ENCODE results near the gene DDX3X.
"Not testable (repeated sequence)": the region's sequence is repeated elsewhere in the genome, so short reads cannot be mapped to it uniquely, and the experiment has no call there.

DDX3X gene

GRCh38 chrX:41333744-41334362 lies at the start of gene DDX3X:
TSS of gene DDX3X (plus strand) at chrX:41334162. CDS start at chrX:41334253, 91 bp downstream.
- DNase-seq (ENCODE audit: low read depth): peak; percentile 60
- peak within 1 kb of the TSS; percentile 82 for H3K4me3 ChIP-seq (ENCODE audit: low read depth, low read length)

GRCh38 chrX:41285928-41286327 lies 48.0 kb upstream of the DDX3X start:
- not testable (repeated sequence) for H3K4me3 ChIP-seq (ENCODE audit: low read depth, low read length); DNase-seq (ENCODE audit: low read depth)

- H3K4me3 ChIP-seq (ENCODE audit: low read depth, low read length): no peak overlapping the region
- no peak for DNase-seq (ENCODE audit: low read depth)
These were observed 45.3 kb upstream of the DDX3X start for GRCh38 chrX:41288641-41289040.

GRCh38 chrX:41289095-41289494 lies 44.9 kb upstream of the DDX3X start:
- DNase-seq (ENCODE audit: low read depth): no peak

GRCh38 chrX:41291309-41291708 lies 42.7 kb upstream of the DDX3X start:
- H3K4me3 ChIP-seq (ENCODE audit: low read depth, low read length): no peak overlapping the region
- DNase-seq (ENCODE audit: low read depth): no peak

More at GRCh38 chrX:41289095-41289494, 44.9 kb upstream of the DDX3X start:
- no peak overlapping the region for H3K4me3 ChIP-seq (ENCODE audit: low read depth, low read length)

GRCh38 chrX:41293269-41293668 lies 40.7 kb upstream of the DDX3X start:
- H3K4me3 ChIP-seq (ENCODE audit: low read depth, low read length): no peak overlapping the region
- DNase-seq (ENCODE audit: low read depth): no peak

GRCh38 chrX:41300758-41301437 lies 33.1 kb upstream of the DDX3X start:
- DNase-seq (ENCODE audit: low read depth): no peak
- H3K4me3 ChIP-seq (ENCODE audit: low read depth, low read length): no peak overlapping the region

- H3K4me3 ChIP-seq (ENCODE audit: low read depth, low read length): no peak overlapping the region
- DNase-seq (ENCODE audit: low read depth): no peak
These were observed 32.5 kb upstream of the DDX3X start for GRCh38 chrX:41301438-41301824.

- H3K4me3 ChIP-seq (ENCODE audit: low read depth, low read length): no peak overlapping the region
- no peak for DNase-seq (ENCODE audit: low read depth)
These were observed 31.6 kb upstream of the DDX3X start for GRCh38 chrX:41302370-41302769.

GRCh38 chrX:41303013-41303412 lies 30.9 kb upstream of the DDX3X start:
- DNase-seq (ENCODE audit: low read depth): no peak
- no peak overlapping the region for H3K4me3 ChIP-seq (ENCODE audit: low read depth, low read length)

GRCh38 chrX:41304178-41304577 lies 29.8 kb upstream of the DDX3X start:
- no peak for DNase-seq (ENCODE audit: low read depth)
- H3K4me3 ChIP-seq (ENCODE audit: low read depth, low read length): no peak overlapping the region

- no peak for DNase-seq (ENCODE audit: low read depth)
These were observed 24.9 kb upstream of the DDX3X start for GRCh38 chrX:41308884-41309647.

GRCh38 chrX:41312786-41313185 lies 21.2 kb upstream of the DDX3X start:
- H3K4me3 ChIP-seq (ENCODE audit: low read depth, low read length): no peak overlapping the region
- no peak for DNase-seq (ENCODE audit: low read depth)

More at GRCh38 chrX:41308884-41309647, 24.9 kb upstream of the DDX3X start:
- H3K4me3 ChIP-seq (ENCODE audit: low read depth, low read length): no peak overlapping the region

GRCh38 chrX:41313419-41313818 lies 20.5 kb upstream of the DDX3X start:
- H3K4me3 ChIP-seq (ENCODE audit: low read depth, low read length): no peak overlapping the region
- DNase-seq (ENCODE audit: low read depth): no peak

GRCh38 chrX:41314204-41314603 lies 19.8 kb upstream of the DDX3X start:
- no peak for DNase-seq (ENCODE audit: low read depth)
- H3K4me3 ChIP-seq (ENCODE audit: low read depth, low read length): no peak overlapping the region

GRCh38 chrX:41314881-41315280 lies 19.1 kb upstream of the DDX3X start:
- DNase-seq (ENCODE audit: low read depth): no peak

GRCh38 chrX:41316266-41316665 lies 17.7 kb upstream of the DDX3X start:
- not testable (repeated sequence) for H3K4me3 ChIP-seq (ENCODE audit: low read depth, low read length); DNase-seq (ENCODE audit: low read depth)

More at GRCh38 chrX:41314881-41315280, 19.1 kb upstream of the DDX3X start:
- H3K4me3 ChIP-seq (ENCODE audit: low read depth, low read length): no peak overlapping the region

- DNase-seq (ENCODE audit: low read depth): no peak
These were observed 16.3 kb upstream of the DDX3X start for GRCh38 chrX:41317477-41318208.

GRCh38 chrX:41320393-41320792 lies 13.6 kb upstream of the DDX3X start:
- H3K4me3 ChIP-seq (ENCODE audit: low read depth, low read length): no peak overlapping the region
- no peak for DNase-seq (ENCODE audit: low read depth)

More at GRCh38 chrX:41317477-41318208, 16.3 kb upstream of the DDX3X start:
- no peak overlapping the region for H3K4me3 ChIP-seq (ENCODE audit: low read depth, low read length)
